DMS153 treated with DMSO at 0.1 percent for 48 hours (cell line): ENCODE results near the gene ANAPC4.

ENCODE experiments used
- DNase-seq: peaks from one replicate; lab custom pipeline; 2025; ENCODE audit not compliant: unreplicated experiment; lab: John Stamatoyannopoulos, UW

The ANAPC4 gene

DNA sequence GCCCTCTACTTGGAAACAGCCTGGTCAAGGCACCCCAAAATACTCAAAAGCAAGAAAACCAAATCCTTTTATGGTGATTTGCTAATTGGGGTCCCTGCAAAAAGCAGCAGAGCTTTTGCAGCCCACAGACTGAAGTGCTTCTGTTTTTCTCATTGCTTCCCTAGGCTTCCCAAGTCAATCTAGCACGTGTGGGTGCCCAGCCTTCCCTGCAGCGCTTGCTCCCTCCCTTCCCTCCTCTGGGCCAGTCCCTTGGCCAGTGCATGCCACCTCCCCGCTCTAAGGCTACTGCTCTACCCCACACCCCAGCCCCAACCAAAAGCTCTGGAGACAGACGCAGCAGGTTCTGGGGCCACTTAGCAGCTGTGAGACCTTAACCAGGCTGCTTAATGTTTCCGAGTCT lies 53.6 kb downstream of the ANAPC4 start:
- DNase-seq = no peak

DNA sequence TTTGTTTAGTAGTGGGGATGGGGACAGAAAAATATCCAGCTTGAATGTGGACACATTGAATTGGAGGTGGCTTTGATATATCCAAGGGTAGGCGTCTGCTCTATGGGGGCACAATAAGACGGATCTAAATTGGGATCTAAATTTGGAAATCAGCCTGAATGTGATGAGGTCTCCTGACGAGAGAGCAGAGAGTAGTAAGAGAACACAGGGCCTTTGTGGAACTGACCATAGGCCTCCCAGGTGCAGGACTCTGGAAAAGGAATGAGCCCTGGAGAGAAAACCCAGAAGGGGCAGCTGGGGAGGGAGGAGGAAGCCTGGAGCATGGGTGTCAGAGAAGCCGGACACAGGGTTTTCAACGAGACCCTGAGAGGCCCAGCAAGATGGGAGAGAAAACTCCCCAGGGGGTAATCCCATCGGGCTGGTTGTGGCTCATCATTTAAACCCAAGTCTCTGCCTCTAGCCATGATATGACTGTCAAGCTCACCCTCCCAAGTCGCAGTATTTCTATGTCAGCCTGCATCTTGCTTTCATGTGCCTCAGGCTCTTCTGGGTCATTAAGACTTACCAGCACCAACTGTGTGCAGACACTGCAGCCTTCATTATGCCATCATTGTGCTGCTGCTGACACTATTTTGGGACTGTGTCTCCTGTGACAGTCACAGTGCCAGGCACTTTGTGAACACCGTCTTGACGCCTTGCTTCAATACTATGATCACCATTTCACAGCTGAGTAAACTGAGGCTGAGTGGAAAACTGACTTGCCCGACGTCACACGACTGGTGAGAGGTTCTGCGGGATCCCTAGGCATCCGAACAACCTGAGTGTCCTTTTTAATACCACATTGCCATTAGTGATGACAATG lies 57.1 kb downstream of the ANAPC4 start:
- no peak for DNase-seq

- no peak for DNase-seq
These were observed 60.9 kb downstream of the ANAPC4 start for GRCh38 chr4:25437926-25438325.

GRCh38 chr4:25439918-25440477 lies 62.9 kb downstream of the ANAPC4 start:
- peak; percentile 39 for DNase-seq

DNA sequence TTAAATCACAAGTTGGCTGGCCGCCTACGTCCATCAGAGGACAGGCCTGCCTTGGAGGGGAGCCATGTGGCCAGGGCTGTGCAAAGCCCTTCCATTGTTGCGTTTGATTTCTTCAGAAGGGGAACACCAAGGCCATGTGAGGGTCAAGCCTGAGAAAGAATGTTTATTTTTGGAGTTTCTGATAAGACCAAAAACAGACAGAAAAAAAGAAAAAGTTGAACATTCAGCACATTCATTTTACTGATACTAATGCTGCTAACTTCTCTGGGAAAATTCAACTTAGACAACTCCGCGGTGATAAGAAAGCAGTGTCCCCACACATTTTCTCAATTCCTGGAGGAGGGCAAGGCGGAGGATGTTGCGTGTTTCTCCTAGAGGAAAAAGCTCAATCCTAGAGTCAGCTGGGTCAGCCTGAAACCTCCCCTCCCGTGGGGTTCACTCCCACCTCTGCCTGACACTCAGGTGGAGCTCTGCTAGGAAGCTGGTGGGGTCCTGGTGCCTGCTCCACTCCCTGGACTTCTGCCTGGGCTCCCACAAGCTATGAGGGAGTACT lies 63.5 kb downstream of the ANAPC4 start:
- DNase-seq = no peak

DNA sequence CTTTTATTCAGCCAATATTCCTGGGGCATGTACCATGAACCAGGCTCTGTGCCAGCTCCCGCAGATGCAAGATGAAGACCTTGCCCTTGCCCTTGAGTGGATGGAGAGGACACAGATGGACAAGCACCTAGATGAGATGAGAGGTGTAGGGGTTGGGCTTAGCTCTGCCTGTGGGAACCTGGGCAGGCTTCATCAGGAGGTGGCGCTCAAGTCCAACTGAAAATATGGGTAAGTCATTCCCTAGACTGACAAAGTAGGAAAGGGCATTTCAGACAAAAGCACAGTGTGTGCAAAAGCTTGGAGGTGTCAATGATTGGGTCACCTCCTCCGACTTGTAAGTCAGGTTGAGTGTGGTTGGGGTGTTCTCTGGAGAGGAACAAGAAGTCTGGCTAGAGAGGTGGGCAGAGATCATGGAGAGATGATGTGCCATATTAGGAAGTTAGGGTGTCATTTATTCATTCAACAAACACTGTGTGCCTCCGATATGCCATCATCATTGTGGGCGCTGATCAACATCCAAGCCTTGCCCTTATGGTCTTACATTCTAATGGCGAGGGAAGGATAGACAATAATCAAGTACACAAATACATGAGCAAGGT lies 64.6 kb downstream of the ANAPC4 start:
- peak; percentile 8 for DNase-seq

GRCh38 chr4:25442863-25443307 lies 65.8 kb downstream of the ANAPC4 start:
- DNase-seq = no peak

GRCh38 chr4:25443851-25444250 lies 66.8 kb downstream of the ANAPC4 start:
- DNase-seq = no peak

DNA sequence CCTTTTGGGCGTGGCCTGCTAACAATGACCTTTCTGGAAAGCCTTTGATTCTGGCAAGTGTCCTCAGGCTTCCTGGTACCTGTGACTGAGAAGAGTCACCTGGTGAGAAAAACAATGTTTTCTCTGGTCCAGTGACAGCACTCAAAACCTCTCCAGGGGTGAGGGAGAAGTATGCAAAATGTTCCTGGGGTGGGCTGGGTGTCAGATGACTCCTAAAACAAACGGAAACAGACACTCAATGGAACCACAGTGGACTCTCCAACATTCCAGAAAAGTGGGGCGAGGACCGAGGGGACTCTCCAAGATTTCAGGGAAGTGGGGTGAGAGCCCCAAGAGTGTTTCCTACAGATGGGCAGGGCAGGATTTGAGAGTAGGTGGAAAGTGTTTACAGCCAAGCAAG lies 69.5 kb downstream of the ANAPC4 start:
- no peak for DNase-seq

DNA sequence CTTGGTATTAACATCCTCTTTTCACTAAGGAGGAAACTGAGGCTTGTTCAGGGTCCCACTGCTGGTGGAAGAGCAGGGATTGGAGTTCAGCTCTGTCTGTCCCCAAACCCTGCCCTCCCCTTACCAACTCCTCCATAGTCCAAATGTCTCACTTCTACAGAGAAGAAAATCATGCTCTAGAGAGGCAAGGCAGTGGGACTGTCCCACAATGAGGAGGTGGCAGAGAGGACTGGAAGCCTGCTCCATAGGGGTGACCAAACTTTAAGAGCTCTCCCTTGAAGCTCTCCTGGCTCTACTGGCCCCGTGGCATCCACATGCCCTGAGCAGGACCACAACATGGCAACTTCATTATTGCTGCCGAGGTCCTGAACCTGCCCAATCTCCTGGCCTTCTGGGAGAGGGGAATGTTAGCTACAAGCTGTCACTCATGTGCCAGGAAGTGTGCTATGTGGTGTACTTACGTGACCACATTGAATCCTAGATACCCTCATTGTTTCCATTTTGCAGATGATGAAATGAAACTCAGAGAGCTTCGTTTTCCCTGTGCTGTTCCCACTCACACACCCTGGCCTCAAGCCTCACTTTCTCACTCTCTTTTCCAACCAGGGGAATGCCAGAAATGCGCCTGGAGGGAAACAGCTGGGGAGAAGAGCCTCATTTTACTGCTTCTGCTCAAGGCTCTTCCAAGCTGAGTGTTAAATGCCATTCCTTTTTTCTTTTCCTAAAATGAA lies 71.5 kb downstream of the ANAPC4 start:
- DNase-seq = no peak

DNA sequence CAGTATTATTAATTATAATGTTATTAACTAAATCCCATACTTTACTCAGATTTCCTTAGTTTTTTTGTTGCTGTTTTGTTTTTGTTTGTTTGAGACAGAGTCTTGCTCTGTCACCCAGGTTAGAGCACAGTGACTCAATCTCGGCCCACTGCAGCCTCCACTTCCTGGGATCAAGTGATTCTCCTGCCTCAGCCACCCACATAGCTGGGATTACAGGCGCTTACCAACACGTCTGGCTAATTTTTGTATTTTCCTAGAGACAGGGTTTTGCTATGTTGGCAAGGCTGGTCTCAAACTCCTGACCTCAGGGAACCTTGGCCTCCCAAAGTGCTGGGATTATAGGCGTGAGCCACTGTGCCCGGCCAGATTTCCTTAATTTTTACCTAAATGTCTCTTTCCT lies 72.2 kb downstream of the ANAPC4 start:
- no peak for DNase-seq

GRCh38 chr4:25449688-25450087 lies 72.6 kb downstream of the ANAPC4 start:
- DNase-seq = no peak

DNA sequence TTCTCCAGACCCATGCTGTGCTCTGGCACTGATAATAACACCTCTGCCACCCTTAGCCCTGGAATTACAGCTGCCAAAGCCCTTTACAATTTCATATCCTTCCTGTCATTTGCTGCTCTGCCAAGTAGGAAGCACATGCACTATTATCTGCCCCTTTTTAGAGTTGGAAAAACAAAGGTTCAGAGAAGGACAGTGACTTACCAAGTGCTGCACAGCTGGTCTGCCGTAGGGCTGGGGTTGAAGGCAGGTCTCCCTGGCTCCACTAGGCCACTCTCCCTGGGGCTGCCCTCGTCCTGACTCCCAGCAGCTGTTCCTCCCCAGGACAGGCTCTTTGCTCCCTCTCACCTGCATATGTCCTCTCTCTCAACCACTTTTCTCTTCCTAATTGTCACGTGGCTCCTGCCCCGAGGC lies 73.4 kb downstream of the ANAPC4 start:
- no peak for DNase-seq

- no peak for DNase-seq
These were observed 74.6 kb downstream of the ANAPC4 start for GRCh38 chr4:25451676-25452075.

- DNase-seq = no peak
These were observed 75.0 kb downstream of the ANAPC4 start for GRCh38 chr4:25452081-25452480.

DNA sequence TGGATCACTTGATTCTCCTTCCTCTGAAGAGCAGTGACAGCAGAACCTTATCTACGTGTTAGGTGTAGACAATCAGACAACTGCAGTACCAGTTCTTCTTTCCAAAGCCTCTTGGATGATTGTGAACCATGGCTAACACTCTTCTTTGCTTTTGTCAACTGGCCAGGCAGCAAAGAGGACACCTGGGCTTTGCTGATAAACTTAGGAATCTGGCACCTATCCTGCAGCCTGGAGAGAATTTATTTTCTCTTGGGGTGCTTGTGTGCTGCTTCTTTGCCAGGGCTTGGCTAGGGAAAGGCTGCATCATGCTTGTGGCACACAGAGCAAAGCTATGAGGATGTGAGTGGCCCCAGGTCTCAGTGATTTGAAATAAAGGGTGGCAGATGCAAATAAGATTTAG lies 77.4 kb downstream of the ANAPC4 start:
- DNase-seq = no peak

DNA sequence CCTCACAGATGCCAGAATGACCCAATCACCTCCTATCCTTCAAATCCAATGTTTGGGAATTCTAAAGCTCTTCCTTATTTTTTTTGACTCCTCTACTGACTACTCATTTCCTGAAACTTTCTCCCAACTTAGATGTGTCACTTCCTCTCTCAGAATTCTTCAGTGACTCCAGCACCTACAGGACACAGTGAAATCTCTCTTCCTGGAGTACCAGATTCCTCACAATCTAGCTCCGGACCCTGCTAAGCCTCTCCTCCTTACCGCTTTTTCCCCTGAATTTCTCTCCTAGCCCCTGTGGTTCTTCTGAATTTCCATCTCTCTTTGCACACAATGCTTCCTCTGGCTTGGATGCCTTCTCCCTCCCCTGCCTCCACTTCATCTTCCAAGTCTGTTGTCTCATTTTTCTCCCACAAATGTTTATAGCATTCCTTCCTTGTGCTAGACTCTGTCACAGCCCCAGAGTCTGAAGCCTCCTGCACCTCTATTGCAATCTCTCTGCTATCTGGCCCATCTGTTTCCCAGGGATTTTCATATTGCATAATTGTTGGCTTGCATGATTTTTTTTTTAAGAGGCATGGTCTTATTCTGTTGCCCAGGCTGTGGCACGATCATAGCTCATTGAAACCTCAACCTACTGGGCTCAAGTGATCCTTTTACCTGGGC lies 80.1 kb downstream of the ANAPC4 start:
- DNase-seq = no peak

- no peak for DNase-seq
These were observed 90.1 kb downstream of the ANAPC4 start for GRCh38 chr4:25466966-25467697.

GRCh38 chr4:25467843-25468242 lies 90.8 kb downstream of the ANAPC4 start:
- DNase-seq = no peak
